CD14-positive monocyte (primary cell): Measurements from ENCODE around the gene OXSR1. TPM values are rescaled to one million over a fixed set of nuclear protein-coding genes. Genes with fewer than 3 reads are reported as not detected.

Source experiments
- DNase-seq, 3 donors: peaks; one replicate each; pipeline ENCODE4 v3.0.0-alpha.2; 2011 to 2022
- H2AFZ ChIP-seq: 2 replicates; pipeline ENCODE4 v1.6.0; 2012; ENCODE audit warnings: mild to moderate bottlenecking, low read depth, low read length, inconsistent platforms; ENCODE audit not compliant: insufficient read depth, poor library complexity, severe bottlenecking
- H3K27ac ChIP-seq, 2 donors: 1 replicate in 1 of 2; 2 replicates in 1 of 2; pipeline ENCODE4 v1.5.1; 2012 to 2013; ENCODE audit warnings: low read length in 2 of 2, control low read depth in 1 of 2, inconsistent platforms in 1 of 2, low read depth in 1 of 2, mild to moderate bottlenecking in 1 of 2
- H3K27me3 ChIP-seq, 2 donors: one replicate each; pipeline versions ENCODE4 v1.6.0 to v1.6.1; 2011 to 2013; ENCODE audit warnings: low read length in 2 of 2; ENCODE audit not compliant: control insufficient read depth in 2 of 2, insufficient read depth in 2 of 2
- H3K36me3 ChIP-seq, 2 donors: replicated peaks in 1 of 2; 1 replicate in 1 of 2; 2 replicates in 1 of 2; pipeline versions ENCODE4 v1.5.1 to v1.6.1; 2012 to 2013; ENCODE audit warnings: low read length in 2 of 2, control low read depth in 1 of 2, inconsistent platforms in 1 of 2, mild to moderate bottlenecking in 1 of 2; ENCODE audit not compliant: insufficient read depth in 2 of 2, control insufficient read depth in 1 of 2
- H3K4me1 ChIP-seq, 2 donors: 1 replicate in 1 of 2; 2 replicates in 1 of 2; pipeline versions ENCODE4 v1.5.1 to v1.6.1; 2012 to 2013; ENCODE audit warnings: low read length in 2 of 2, control low read depth in 1 of 2, inconsistent platforms in 1 of 2, mild to moderate bottlenecking in 1 of 2, moderate library complexity in 1 of 2; ENCODE audit not compliant: insufficient read depth in 2 of 2, control insufficient read depth in 1 of 2
- H3K4me2 ChIP-seq: replicated peaks from 2 replicates; pipeline ENCODE3; 2012; ENCODE audit warnings: low read length, moderate library complexity, mild to moderate bottlenecking; ENCODE audit not compliant: poor library complexity, severe bottlenecking; ENCODE audit errors: extremely low read depth
- H3K4me3 ChIP-seq, 3 experiments: fragments of 200-600 bp in 1 of 3; sonication (generic) in 1 of 3; replicated peaks in 1 of 3; 1 replicate in 2 of 3; 2 replicates in 1 of 3; pipeline ENCODE4 v1.5.1; 2011 to 2013; ENCODE audit warnings: low read length in 3 of 3, mild to moderate bottlenecking in 3 of 3, control low read depth in 2 of 3, low read depth in 2 of 3, inconsistent platforms in 1 of 3, moderate library complexity in 1 of 3
- H3K79me2 ChIP-seq: 2 replicates; pipeline ENCODE4 v1.6.0; 2012; ENCODE audit warnings: mild to moderate bottlenecking, control low read depth, inconsistent platforms, low read length, moderate library complexity; ENCODE audit not compliant: insufficient read depth
- H3K9ac ChIP-seq: 2 replicates; pipeline ENCODE4 v1.6.0; 2017; ENCODE audit warnings: low read length, mild to moderate bottlenecking; ENCODE audit not compliant: insufficient read depth, poor library complexity, severe bottlenecking
- H3K9me3 ChIP-seq, 2 donors: replicated peaks in 1 of 2; 1 replicate in 1 of 2; 2 replicates in 1 of 2; pipeline versions ENCODE4 v1.5.1 to v1.6.1; 2012 to 2013; ENCODE audit warnings: low read length in 2 of 2, control low read depth in 1 of 2; ENCODE audit not compliant: control insufficient read depth in 1 of 2, insufficient read depth in 1 of 2
- H4K20me1 ChIP-seq: 2 replicates; pipeline ENCODE4 v1.6.0; 2012; ENCODE audit warnings: mild to moderate bottlenecking, low read length, control low read depth, moderate library complexity; ENCODE audit not compliant: insufficient read depth
- H3K27ac Mint-ChIP-seq, 7 donors: one replicate each; pipeline ENCODE4 v1.8.0; 2020; ENCODE audit warnings: mild to moderate bottlenecking in 7 of 7, mixed read lengths in 7 of 7, moderate library complexity in 6 of 7, inconsistent platforms in 2 of 7
- H3K27me3 Mint-ChIP-seq, 3 donors: one replicate each; pipeline ENCODE4 v1.8.0; 2021 to 2022; ENCODE audit warnings: low read depth in 3 of 3, mild to moderate bottlenecking in 3 of 3, mixed read lengths in 3 of 3, moderate library complexity in 3 of 3, inconsistent platforms in 1 of 3
- H3K36me3 Mint-ChIP-seq, 2 donors: one replicate each; pipeline ENCODE4 v1.8.0; 2020; ENCODE audit warnings: mixed read lengths in 2 of 2, inconsistent platforms in 1 of 2, mild to moderate bottlenecking in 1 of 2
- H3K4me1 Mint-ChIP-seq: one replicate; pipeline ENCODE4 v1.8.0; 2020; ENCODE audit warnings: mild to moderate bottlenecking, mixed read lengths
- H3K4me3 Mint-ChIP-seq, 2 donors: one replicate each; pipeline ENCODE4 v1.8.0; 2020; ENCODE audit warnings: mild to moderate bottlenecking in 2 of 2, mixed read lengths in 2 of 2, moderate library complexity in 1 of 2
- H3K9me3 Mint-ChIP-seq, 7 donors: one replicate each; pipeline ENCODE4 v1.8.0; 2020 to 2022; ENCODE audit warnings: mixed read lengths in 7 of 7, mild to moderate bottlenecking in 6 of 7, moderate library complexity in 6 of 7, inconsistent platforms in 2 of 7
- CTCF ChIP-seq: fragments of 200-600 bp; IDR thresholded peaks from one replicate; pipeline ENCODE4 v1.8.0; 2022; ENCODE audit warnings: antibody characterized with exemption, mild to moderate bottlenecking
- WGBS: methylation state at CpG from one replicate; pipeline ENCODE4 v1.1.5; 2013; ENCODE audit warnings: missing lambda C conversion rate; ENCODE audit not compliant: insufficient coverage; 5-methylcytosine and 5-hydroxymethylcytosine counted together
- intact Hi-C, 2 donors: fragments of 100-400 bp; cut with micrococcal nuclease; formaldehyde crosslinking; loops; one replicate each; pipeline versions ENCODE4 v1.15.0 to v1.15.1; 2023
- polyA plus RNA-seq, 3 donors: library from polyadenylated mRNA; depleted of rRNA in 1 of 3; unstranded in 2 of 3; stranded (reverse) in 1 of 3; fragments of 300-500 nt in 2 of 3; fragments of >200 nt in 1 of 3; fragmentation: Illumina TruSeq in 2 of 3; gene quantifications; 1 replicate in 2 of 3; 2 replicates in 1 of 3; pipeline ENCODE4 v1.2.3, GENCODE V29; 2012 to 2021

Gene OXSR1
- polyA plus RNA-seq, 3 donors = 9.4 to 20.3 (median 12.3) TPM

GRCh38 chr3:38214560-38214959, 49.2 kb downstream of the OXSR1 start:
- peaks cover 11 to 41% of the 10 kb centered on the region in 2 donors for H3K36me3 ChIP-seq
- H3K27me3 Mint-ChIP-seq = no peaks in the 10 kb centered on the region
- H3K4me3 Mint-ChIP-seq = no peak overlapping the region
- no peaks in the 10 kb centered on the region for H3K4me1 ChIP-seq
- WGBS = no CpG with 5 or more reads among the region's 2 CpGs
- peaks cover 49 to 50% of the 10 kb centered on the region in 2 donors for H3K36me3 Mint-ChIP-seq
- H3K27ac Mint-ChIP-seq = peak overlapping the region in 1 of 7 donors; percentile 13
- no peak for DNase-seq
- H2AFZ ChIP-seq = no peak overlapping the region
- H3K4me2 ChIP-seq = no peak overlapping the region
- H3K27me3 ChIP-seq = no peaks in the 10 kb centered on the region
- no peak overlapping the region for H3K4me3 ChIP-seq
- intact Hi-C loops = no loop called here
- H3K79me2 ChIP-seq = peaks cover 43% of the 10 kb centered on the region
- no peak overlapping the region for H3K9ac ChIP-seq
- no peaks in the 10 kb centered on the region for H3K9me3 Mint-ChIP-seq
- peaks cover 10% of the 10 kb centered on the region for H3K4me1 Mint-ChIP-seq
- no peaks in the 10 kb centered on the region for H3K9me3 ChIP-seq
- TF ChIP-seq CTCF = no peak
- no peak overlapping the region for H3K27ac ChIP-seq
- peaks cover 78% of the 10 kb centered on the region for H4K20me1 ChIP-seq

GRCh38 chr3:38219609-38220197, 54.4 kb downstream of the OXSR1 start:
- intact Hi-C loops = loop anchor here in 1 of 2 donors (10.0 kb wide), 1 partner anchor 85 kb away; the partner anchor contains the start of genes ACAA1 and MYD88
- H3K9me3 Mint-ChIP-seq = no peaks in the 10 kb centered on the region
- no peak for DNase-seq
- no peaks in the 10 kb centered on the region for H3K27me3 ChIP-seq
- H3K27me3 Mint-ChIP-seq = no peaks in the 10 kb centered on the region
- H3K79me2 ChIP-seq = peaks cover 6% of the 10 kb centered on the region
- no peaks in the 10 kb centered on the region for H3K9me3 ChIP-seq
- no peak overlapping the region for H3K4me3 ChIP-seq
- H3K27ac Mint-ChIP-seq = peak overlapping the region in 1 of 7 donors; percentile 1
- WGBS = 93% methylated on average over 2 of the region's 3 CpGs
- TF ChIP-seq CTCF = no peak
- H3K4me1 Mint-ChIP-seq = no peaks in the 10 kb centered on the region
- H3K4me3 Mint-ChIP-seq = no peak overlapping the region
- peaks cover 37 to 69% of the 10 kb centered on the region in 2 donors for H3K36me3 ChIP-seq
- peaks cover 59 to 77% of the 10 kb centered on the region in 2 donors for H3K36me3 Mint-ChIP-seq
- no peak overlapping the region for H3K4me2 ChIP-seq
- no peak overlapping the region for H2AFZ ChIP-seq
- no peaks in the 10 kb centered on the region for H3K4me1 ChIP-seq
- no peak overlapping the region for H3K9ac ChIP-seq
- peaks cover 52% of the 10 kb centered on the region for H4K20me1 ChIP-seq
- no peak overlapping the region for H3K27ac ChIP-seq
